ENCODE measurements around the gene PYGO1. TPM values are rescaled to one million over a fixed set of nuclear protein-coding genes. Genes with fewer than 3 reads are reported as not detected.

PYGO1 gene
- total RNA-seq, 1 experiment from 2014 or later, result 0.83 TPM

- no peak overlapping the region for H2BK15ac ChIP-seq (ENCODE audit: low read depth, low read length)
- Mint-ChIP-seq H3K4me3 (no peak overlapping the region), H3K36me3 (ENCODE audit: insufficient read depth in 1 of 3, low read depth in 3 of 3) (no peaks in the 10 kb centered on the region), H3K4me1 (peaks cover 32 to 57% of the 10 kb centered on the region in 2 experiments), H3K27me3 (ENCODE audit: low read depth) (no peaks in the 10 kb centered on the region), H3K9me3 (no peaks in the 10 kb centered on the region), H3K27ac (no peak overlapping the region)
- no peak overlapping the region for H3K23ac ChIP-seq (ENCODE audit: insufficient read length, low read depth, low read length)
- H4K91ac ChIP-seq (ENCODE audit: insufficient read length, low read depth, low read length), result no peak overlapping the region
- H3K9me3 ChIP-seq (ENCODE audit: control insufficient read depth, low read depth, low read length), result no peaks in the 10 kb centered on the region
- no peak overlapping the region for H3K27ac ChIP-seq (ENCODE audit: insufficient read length, low read depth, low read length)
- no peak overlapping the region for H2BK20ac ChIP-seq (ENCODE audit: low read depth, low read length, poor library complexity, severe bottlenecking)
- H3K18ac ChIP-seq (ENCODE audit: insufficient read length, low read depth, low read length), result no peak overlapping the region
- no peak overlapping the region for H4K8ac ChIP-seq (replicated peaks; ENCODE audit: insufficient read length, low read depth, low read length)
- no peak overlapping the region for H2AFZ ChIP-seq (ENCODE audit: low read length)
- H4K20me1 ChIP-seq (ENCODE audit: control insufficient read depth, insufficient read depth, insufficient read length), result no peaks in the 10 kb centered on the region
- H3K23me2 ChIP-seq (ENCODE audit: insufficient read length, low read depth, low read length, poor library complexity, severe bottlenecking), result no peaks in the 10 kb centered on the region
- H3K79me2 ChIP-seq (ENCODE audit: insufficient read depth, low read length), result no peaks in the 10 kb centered on the region
- no peak overlapping the region for H2BK120ac ChIP-seq (ENCODE audit: low read depth, low read length, poor library complexity, severe bottlenecking)
- no peaks in the 10 kb centered on the region for H3K27me3 ChIP-seq (ENCODE audit: insufficient read depth, low read length)
- H3K4ac ChIP-seq (ENCODE audit: low read depth, low read length), result no peak overlapping the region
- no peak overlapping the region for H3K14ac ChIP-seq (ENCODE audit: insufficient read depth, low read length)
- no peak overlapping the region for H2BK12ac ChIP-seq (ENCODE audit: insufficient read length, low read depth, low read length)
- DNase-seq, result no peak
- H3K79me1 ChIP-seq (ENCODE audit: insufficient read depth, low read depth, low read length, poor library complexity, severe bottlenecking), result no peaks in the 10 kb centered on the region
- H3K4me2 ChIP-seq (ENCODE audit: insufficient read depth, insufficient read length, low read length), result no peak overlapping the region
- TF ChIP-seq CTCF (conservative IDR thresholded peaks at IDR 0.05), result no peak
- H2AK5ac ChIP-seq (ENCODE audit: insufficient read length, low read length), result no peak overlapping the region
- no peak overlapping the region for H3K9ac ChIP-seq (ENCODE audit: extremely low read depth, insufficient read length, low read length)
- H4K5ac ChIP-seq (ENCODE audit: insufficient read length, low read depth, low read length), result no peak overlapping the region
- no CpG with 5 or more reads among the region's 1 CpG for WGBS (ENCODE audit: extremely low coverage, insufficient read length, low lambda C conversion rate)
- no peak overlapping the region for H2BK5ac ChIP-seq (ENCODE audit: insufficient read length, low read length)
- H3T11ph ChIP-seq (ENCODE audit: low read length), result no peak overlapping the region
- H3K56ac ChIP-seq (ENCODE audit: insufficient read length, low read depth, low read length), result no peak overlapping the region
- no peaks in the 10 kb centered on the region for H3K4me1 ChIP-seq (ENCODE audit: insufficient read depth, low read length)
Observed at GRCh38 chr15:55615445-55615844, 27.3 kb upstream of the PYGO1 start.
